ENCODE data around the gene GBA3.

Gene GBA3

GRCh38 chr4:22780317-22780716 lies 87.6 kb downstream of the GBA3 start:
- FAIRE-seq (no peak), DNase-seq (ENCODE audit: low spot score) (no peak)

GRCh38 chr4:22780797-22781196 lies 88.1 kb downstream of the GBA3 start:
- DNase-seq (ENCODE audit: low spot score): no peak
- no peak for FAIRE-seq

GRCh38 chr4:22787753-22788375 lies 95.1 kb downstream of the GBA3 start:
- no peak for FAIRE-seq

GRCh38 chr4:22790631-22791030 lies 97.9 kb downstream of the GBA3 start:
- FAIRE-seq (no peak), DNase-seq (ENCODE audit: low spot score) (no peak)

More at GRCh38 chr4:22787753-22788375, 95.1 kb downstream of the GBA3 start:
- no peak for DNase-seq (ENCODE audit: low spot score)

- FAIRE-seq (no peak), DNase-seq (ENCODE audit: low spot score) (no peak)
Measured at GRCh38 chr4:22794732-22795131, 102.0 kb downstream of the GBA3 start.

- DNase-seq (ENCODE audit: low spot score): no peak
- no peak for FAIRE-seq
Measured at GRCh38 chr4:22801391-22801790, 108.7 kb downstream of the GBA3 start.

GRCh38 chr4:22802876-22803275 lies 110.1 kb downstream of the GBA3 start:
- no peak for DNase-seq (ENCODE audit: low spot score)

GRCh38 chr4:22803512-22803911 lies 110.8 kb downstream of the GBA3 start:
- no peak for DNase-seq (ENCODE audit: low spot score)
- no peak for FAIRE-seq

More at GRCh38 chr4:22802876-22803275, 110.1 kb downstream of the GBA3 start:
- no peak for FAIRE-seq

- DNase-seq (ENCODE audit: low spot score): no peak
- FAIRE-seq: no peak
Measured at GRCh38 chr4:22814906-22815305, 122.2 kb downstream of the GBA3 start.

GRCh38 chr4:22824091-22824490 lies 131.4 kb downstream of the GBA3 start:
- DNase-seq (ENCODE audit: low spot score) (no peak), FAIRE-seq (no peak)

- DNase-seq (ENCODE audit: low spot score): no peak
- FAIRE-seq: no peak
Measured at GRCh38 chr4:22842360-22843018, 149.8 kb downstream of the GBA3 start.

- DNase-seq (ENCODE audit: low spot score): no peak
- no peak for FAIRE-seq
Measured at GRCh38 chr4:22848332-22848731, 155.6 kb downstream of the GBA3 start.

- DNase-seq (ENCODE audit: low spot score) (no peak), FAIRE-seq (no peak)
Measured at GRCh38 chr4:22850055-22850454, 157.3 kb downstream of the GBA3 start.

- no peak for DNase-seq (ENCODE audit: low spot score)
- FAIRE-seq: no peak
Measured at GRCh38 chr4:22850630-22851029, 157.9 kb downstream of the GBA3 start.

- DNase-seq (ENCODE audit: low spot score) (no peak), FAIRE-seq (no peak)
Measured at GRCh38 chr4:22857411-22857810, 164.7 kb downstream of the GBA3 start.

- FAIRE-seq (no peak), DNase-seq (ENCODE audit: low spot score) (no peak)
Measured at GRCh38 chr4:22859318-22859717, 166.6 kb downstream of the GBA3 start.
